Endothelial cell of umbilical vein (primary cell): Measurements from ENCODE around the gene ARMC8. TPM values are rescaled to one million over a fixed set of nuclear protein-coding genes. Genes with fewer than 3 reads are reported as not detected.

Source experiments
- BruUV-seq: library from RNA; stranded (reverse); fragments of 400-500 nt; replicated peaks from 2 replicates; lab custom pipeline; 2021; lab: Mats Ljungman, UMichigan
- CTCF ChIA-PET: fragments of 300-600, 350-600 bp; sonication (Branson Sonifier 250); formaldehyde crosslinking; loops from one replicate; lab custom pipeline; 2021; ENCODE audit warnings: antibody characterized with exemption, inconsistent platforms; lab: Charles Lee
- POLR2A ChIA-PET: fragments of 300-600, 350-600 bp; sonication (Branson Sonifier 250); formaldehyde crosslinking; loops from one replicate; lab custom pipeline; 2021; ENCODE audit warnings: antibody characterized with exemption, inconsistent platforms; lab: Charles Lee
- DNase-seq: peaks from one replicate; pipeline ENCODE4 v3.0.0-alpha.2; 2011; ENCODE audit warnings: low read depth, low spot score
- FAIRE-seq: peaks from 2 replicates; lab custom pipeline; 2011; peaks lifted over from hg19 to GRCh38; lab: Jason Lieb, UNC
- H2AFZ ChIP-seq: 2 replicates; pipeline ENCODE4 v1.6.0; 2012; ENCODE audit warnings: low read depth, low read length, control low read depth, inconsistent platforms
- H3K27ac ChIP-seq: 2 replicates; pipeline ENCODE4 v1.5.1; 2011; ENCODE audit warnings: low read depth, mild to moderate bottlenecking, control low read depth, low read length, moderate library complexity; ENCODE audit not compliant: insufficient read depth
- H3K27me3 ChIP-seq, 2 experiments: 2 replicates each; pipeline versions ENCODE4 v1.6.0 to v1.6.1; 2011; ENCODE audit warnings: low read length in 2 of 2, mixed read lengths in 1 of 2; ENCODE audit not compliant: control insufficient read depth in 2 of 2, insufficient read depth in 2 of 2
- H3K36me3 ChIP-seq, 2 experiments: 2 replicates in 1 of 2; 3 replicates in 1 of 2; pipeline ENCODE4 v1.5.1; 2011; ENCODE audit warnings: low read length in 2 of 2, mild to moderate bottlenecking in 1 of 2, moderate library complexity in 1 of 2; ENCODE audit not compliant: control insufficient read depth in 2 of 2, insufficient read depth in 2 of 2; ENCODE audit errors: extremely low read depth in 1 of 2
- H3K4me1 ChIP-seq: 3 replicates; pipeline ENCODE4 v1.5.1; 2011; ENCODE audit warnings: mild to moderate bottlenecking, low read length; ENCODE audit not compliant: control insufficient read depth, insufficient read depth; ENCODE audit errors: extremely low read depth
- H3K4me2 ChIP-seq: 2 replicates; pipeline ENCODE4 v1.6.1; 2011; ENCODE audit warnings: low read length, control low read depth, mixed read lengths; ENCODE audit not compliant: insufficient read depth
- H3K4me3 ChIP-seq, 3 experiments: fragments of 200-600 bp in 1 of 3; sonication (generic), shearing (Covaris generic) in 1 of 3; replicated peaks in 1 of 3; 2 replicates each; pipeline ENCODE4 v1.5.1; 2011 to 2016; ENCODE audit warnings: control low read depth in 3 of 3, low read length in 3 of 3, mild to moderate bottlenecking in 2 of 3, inconsistent platforms in 1 of 3, low read depth in 1 of 3, moderate library complexity in 1 of 3; ENCODE audit not compliant: insufficient read depth in 1 of 3
- H3K79me2 ChIP-seq: 2 replicates; pipeline ENCODE4 v1.6.0; 2012; ENCODE audit warnings: low read length, inconsistent platforms; ENCODE audit not compliant: control insufficient read depth, insufficient read depth
- H3K9ac ChIP-seq: replicated peaks from 2 replicates; pipeline ENCODE3; 2011; ENCODE audit warnings: low read length, control low read depth; ENCODE audit not compliant: insufficient read depth; ENCODE audit errors: extremely low read depth
- H3K9me1 ChIP-seq: replicated peaks from 3 replicates; pipeline ENCODE4 v1.6.0; 2011; ENCODE audit warnings: mild to moderate bottlenecking, low read length; ENCODE audit not compliant: control insufficient read depth, insufficient read depth; ENCODE audit errors: extremely low read depth
- H3K9me3 ChIP-seq: replicated peaks from 2 replicates; pipeline ENCODE4 v1.5.1; 2012; ENCODE audit warnings: low read length, inconsistent platforms; ENCODE audit not compliant: control insufficient read depth, insufficient read depth
- H4K20me1 ChIP-seq: replicated peaks from 2 replicates; pipeline ENCODE3; 2011; ENCODE audit warnings: mild to moderate bottlenecking, low read length; ENCODE audit not compliant: control insufficient read depth, insufficient read depth; ENCODE audit errors: extremely low read depth
- EZH2 ChIP-seq: IDR thresholded peaks from 2 replicates; pipeline ENCODE4 v1.6.1; 2012; ENCODE audit warnings: borderline replicate concordance, low read depth, mild to moderate bottlenecking, moderate library complexity, low read length, inconsistent platforms; ENCODE audit not compliant: severe bottlenecking
- FOS ChIP-seq: IDR thresholded peaks from 2 replicates; pipeline ENCODE4 v1.6.1; 2011; ENCODE audit warnings: mild to moderate bottlenecking, low read length, moderate library complexity, borderline replicate concordance; ENCODE audit not compliant: insufficient read depth
- GATA2 ChIP-seq: IDR thresholded peaks from 2 replicates; pipeline ENCODE4 v1.7.0; 2011; ENCODE audit warnings: low read depth, mild to moderate bottlenecking, moderate library complexity, mixed read lengths, low read length; ENCODE audit not compliant: insufficient read length, insufficient read depth
- JUN ChIP-seq: IDR thresholded peaks from 2 replicates; pipeline ENCODE4 v1.6.1; 2011; ENCODE audit warnings: borderline replicate concordance, low read depth; ENCODE audit not compliant: insufficient read length, insufficient read depth
- MYC ChIP-seq: IDR thresholded peaks from one replicate; pipeline ENCODE4 v1.6.1; 2011; ENCODE audit warnings: mild to moderate bottlenecking, low read depth, low read length
- POLR2A ChIP-seq: IDR thresholded peaks from 2 replicates; pipeline ENCODE4 v1.6.1; 2012; ENCODE audit warnings: low read depth, mild to moderate bottlenecking, control low read depth, low read length
- POLR2AphosphoS5 ChIP-seq: IDR thresholded peaks from 2 replicates; pipeline ENCODE4 v1.6.1; 2012; ENCODE audit warnings: low read depth, mild to moderate bottlenecking, control low read depth, low read length, moderate library complexity; ENCODE audit not compliant: insufficient read depth
- dilution Hi-C: fragments of 300-500 bp; cut with MboI; formaldehyde crosslinking; loops from one replicate; pipeline ENCODE4 v1.15.0; 2019; ENCODE audit warnings: low sequenced_read_pairs; ENCODE audit not compliant: extremely low pct_ligation_motif_present
- intact Hi-C: fragments of 100-400 bp; cut with micrococcal nuclease; formaldehyde crosslinking; loops from one replicate; pipeline ENCODE4 v1.10.0; 2022
- polyA plus RNA-seq, 4 experiments: library from polyadenylated mRNA; depleted of rRNA in 3 of 4; stranded (reverse) in 3 of 4; unstranded in 1 of 4; fragments of >200 nt; gene quantifications; 2 replicates each; pipeline versions ENCODE4 v1.2.1 to v1.2.3, GENCODE V29; 2011 to 2012; ENCODE audit warnings: missing spikeins in 1 of 4
- total RNA-seq: library from RNA; stranded (reverse); gene quantifications from 2 replicates; pipeline ENCODE4 v1.2.3, GENCODE V29; 2021
- TF ChIP-seq, protein P1 (sequence below): IDR thresholded peaks from 2 replicates; pipeline ENCODE4 v1.6.1; 2011; ENCODE audit not compliant: insufficient read depth, insufficient read length

ARMC8 gene
- total and polyA plus RNA-seq, 2 donors (not counting 3 experiments of a cell fraction or from before 2014, with no cell fraction given) = 39.6 to 46.0 TPM

DNA sequence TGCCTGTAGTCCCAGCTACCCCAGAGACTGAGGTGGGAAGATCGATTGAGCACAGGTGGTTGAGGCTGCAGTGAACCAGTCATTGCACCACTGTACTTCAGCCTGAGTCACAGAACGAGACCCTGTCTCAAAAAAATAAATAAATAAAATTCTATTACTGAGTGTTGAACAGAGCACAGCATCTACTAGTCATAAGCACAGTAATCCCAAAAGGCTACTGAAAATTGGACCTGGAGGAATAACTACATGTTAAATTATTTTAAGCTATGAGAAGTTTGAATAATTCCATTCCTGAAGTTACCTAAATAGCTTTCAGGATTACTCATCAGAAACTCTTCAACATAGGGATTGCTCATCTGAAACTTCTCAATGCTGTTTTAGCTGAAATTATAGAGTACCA lies 43.4 kb downstream of the ARMC8 start:
- Histone ChIP-seq H3K27me3 (no peaks in the 10 kb centered on the region), H3K27ac (no peak overlapping the region), H4K20me1 (no peaks in the 10 kb centered on the region), H3K36me3 (peaks cover 1 to 15% of the 10 kb centered on the region in 2 experiments), H3K9ac (no peak overlapping the region), H2AFZ (no peak overlapping the region), H3K4me2 (no peak overlapping the region), H3K9me3 (no peaks in the 10 kb centered on the region), H3K9me1 (no peaks in the 10 kb centered on the region), H3K4me3 (no peak overlapping the region), H3K79me2 (no peaks in the 10 kb centered on the region), H3K4me1 (no peaks in the 10 kb centered on the region)
- no TSS peak for BruUV-seq
- POLR2A ChIA-PET = no interaction called here
- dilution Hi-C loops (no loop called here), intact Hi-C loops (loop anchor here (2.0 kb wide), 1 partner anchor 14 kb away; no protein-coding TSS in a partner anchor)
- no peak for TF ChIP-seq POLR2A
- no peak for TF ChIP-seq FOS
- TF ChIP-seq GATA2 = no peak
- no peak for TF ChIP-seq JUN
- TF ChIP-seq EZH2 = no peak
- no peak for TF ChIP-seq MYC
- TF ChIP-seq POLR2AphosphoS5 = no peak
- TF ChIP-seq, protein P1, sequence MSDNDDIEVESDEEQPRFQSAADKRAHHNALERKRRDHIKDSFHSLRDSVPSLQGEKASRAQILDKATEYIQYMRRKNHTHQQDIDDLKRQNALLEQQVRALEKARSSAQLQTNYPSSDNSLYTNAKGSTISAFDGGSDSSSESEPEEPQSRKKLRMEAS = no peak
- DNase-seq = no peak
- CTCF ChIA-PET = interaction anchor here (0.6 to 1.5 kb wide), 5 partner anchors 8 to 43 kb away, joined by 3 to 6 read pairs (median 4); partner anchors contain the start of gene ARMC8
- FAIRE-seq = no peak
